Type B pancreatic cell (in vitro differentiated cells): ENCODE results near the gene PYY. TPM values are rescaled to one million over a fixed set of nuclear protein-coding genes. Genes with fewer than 3 reads are reported as not detected.
"Not testable (repeated sequence)": the region's sequence is repeated elsewhere in the genome, so short reads cannot be mapped to it uniquely, and the experiment has no call there.

Experiments used
- DNase-seq: peaks from one replicate; pipeline ENCODE4 v3.0.0; 2021; ENCODE audit warnings: mixed read lengths; ENCODE audit not compliant: unreplicated experiment; ENCODE audit errors: extremely low spot score
- H3K27ac Mint-ChIP-seq: 2 replicates; pipeline ENCODE4 v1.8.0; 2021; ENCODE audit warnings: mild to moderate bottlenecking, mixed read lengths
- H3K27me3 Mint-ChIP-seq: 2 replicates; pipeline ENCODE4 v1.8.0; 2021; ENCODE audit warnings: mixed read lengths
- H3K36me3 Mint-ChIP-seq: 2 replicates; pipeline ENCODE4 v1.8.0; 2021; ENCODE audit warnings: mixed read lengths
- H3K4me1 Mint-ChIP-seq: one replicate; pipeline ENCODE4 v1.8.0; 2021; ENCODE audit warnings: mixed read lengths; ENCODE audit not compliant: unreplicated experiment
- H3K4me3 Mint-ChIP-seq: 2 replicates; pipeline ENCODE4 v1.8.0; 2021; ENCODE audit warnings: mild to moderate bottlenecking, mixed read lengths
- H3K9me3 Mint-ChIP-seq: 2 replicates; pipeline ENCODE4 v1.8.0; 2021; ENCODE audit warnings: mixed read lengths
- CTCF ChIP-seq: fragments of 200-600 bp; sonication (generic); conservative IDR thresholded peaks from 2 replicates; pipeline ENCODE4 v1.5.0; 2021; ENCODE audit warnings: antibody characterized with exemption, mild to moderate bottlenecking
- total RNA-seq: library from RNA; stranded (reverse); gene quantifications from 2 replicates; pipeline ENCODE4 v1.2.1, GENCODE V29; 2021; ENCODE audit warnings: low replicate concordance

PYY gene
- total RNA-seq, 1 donor from 2014 or later = 2.3 TPM

- Mint-ChIP-seq H3K27me3 (peaks cover 56% of the 10 kb centered on the region), H3K36me3 (no peaks in the 10 kb centered on the region), H3K4me1 (no peaks in the 10 kb centered on the region), H3K27ac (no peak overlapping the region), H3K4me3 (no peak overlapping the region), H3K9me3 (no peaks in the 10 kb centered on the region)
- no peak for TF ChIP-seq CTCF
- DNase-seq = no peak
These were observed 45.3 kb upstream of the PYY start for GRCh38 chr17:43999024-43999423.

- H3K27me3 Mint-ChIP-seq = peaks cover 53% of the 10 kb centered on the region
- H3K27ac Mint-ChIP-seq = no peak overlapping the region
- no peak overlapping the region for H3K4me3 Mint-ChIP-seq
- no peaks in the 10 kb centered on the region for H3K36me3 Mint-ChIP-seq
- no peak for DNase-seq
- TF ChIP-seq CTCF = no peak
- H3K4me1 Mint-ChIP-seq = no peaks in the 10 kb centered on the region
- H3K9me3 Mint-ChIP-seq = no peaks in the 10 kb centered on the region
These were observed 44.8 kb upstream of the PYY start for GRCh38 chr17:43998552-43998951.

GRCh38 chr17:43997180-43997579, 43.4 kb upstream of the PYY start:
- not testable (repeated sequence) for H3K36me3 Mint-ChIP-seq, H3K9me3 Mint-ChIP-seq, DNase-seq, H3K27ac Mint-ChIP-seq, H3K4me3 Mint-ChIP-seq, H3K4me1 Mint-ChIP-seq
- peaks cover 45% of the 10 kb centered on the region for H3K27me3 Mint-ChIP-seq

- peaks cover 30% of the 10 kb centered on the region for H3K27me3 Mint-ChIP-seq
- no peak overlapping the region for H3K27ac Mint-ChIP-seq
- no peaks in the 10 kb centered on the region for H3K4me1 Mint-ChIP-seq
- no peaks in the 10 kb centered on the region for H3K9me3 Mint-ChIP-seq
- H3K4me3 Mint-ChIP-seq = peak overlapping the region; percentile 47
- peak; percentile 18 for TF ChIP-seq CTCF
- DNase-seq = no peak
- no peaks in the 10 kb centered on the region for H3K36me3 Mint-ChIP-seq
These were observed 41.4 kb upstream of the PYY start for GRCh38 chr17:43995150-43995471.

- peak; percentile 92 for TF ChIP-seq CTCF
- Mint-ChIP-seq H3K4me1 (no peaks in the 10 kb centered on the region), H3K36me3 (no peaks in the 10 kb centered on the region), H3K27ac (no peak overlapping the region), H3K4me3 (peak overlapping the region; percentile 47), H3K9me3 (no peaks in the 10 kb centered on the region), H3K27me3 (peaks cover 25% of the 10 kb centered on the region)
- peak; percentile 84 for DNase-seq
These were observed 40.8 kb upstream of the PYY start for GRCh38 chr17:43994272-43995149.

- H3K4me1 Mint-ChIP-seq = no peaks in the 10 kb centered on the region
- peaks cover 26% of the 10 kb centered on the region for H3K27me3 Mint-ChIP-seq
- H3K4me3 Mint-ChIP-seq = no peak overlapping the region
- TF ChIP-seq CTCF = no peak
- no peaks in the 10 kb centered on the region for H3K9me3 Mint-ChIP-seq
- no peak for DNase-seq
- no peak overlapping the region for H3K27ac Mint-ChIP-seq
- H3K36me3 Mint-ChIP-seq = no peaks in the 10 kb centered on the region
These were observed 38.9 kb upstream of the PYY start for GRCh38 chr17:43992641-43993040.
